Sigmoid colon (tissue), 4 donors: ENCODE data around the gene FLG.

Experiments used
- CTCF ChIP-seq, 4 experiments: fragments of 450-650 bp in 3 of 4; fragments of 200-600 bp in 1 of 4; IDR thresholded peaks; one replicate each; pipeline ENCODE4 v1.5.1; 2016 to 2019; ENCODE audit warnings: antibody characterized with exemption in 4 of 4, mild to moderate bottlenecking in 3 of 4, moderate library complexity in 2 of 4
- EP300 ChIP-seq, 4 donors: sonication (generic); formaldehyde crosslinking; IDR thresholded peaks; one replicate each; pipeline ENCODE4 v1.6.1; 2017; ENCODE audit warnings: antibody characterized with exemption in 4 of 4
- POLR2A ChIP-seq, 2 donors: fragments of 450-650 bp; IDR thresholded peaks; one replicate each; pipeline ENCODE4 v1.6.1; 2016; ENCODE audit warnings: antibody characterized with exemption in 2 of 2, mild to moderate bottlenecking in 2 of 2, moderate library complexity in 2 of 2
- POLR2AphosphoS5 ChIP-seq, 4 donors: sonication (generic); formaldehyde crosslinking; IDR thresholded peaks; one replicate each; pipeline ENCODE4 v1.6.1; 2017; ENCODE audit warnings: antibody characterized with exemption in 4 of 4

- TF ChIP-seq CTCF (IDR thresholded peaks at IDR 0.05) (no peak), EP300 (IDR thresholded peaks at IDR 0.05) (no peak), POLR2A (IDR thresholded peaks at IDR 0.05) (no peak), POLR2AphosphoS5 (IDR thresholded peaks at IDR 0.05) (no peak)
Observed at GRCh38 chr1:152313970-152314369, 11.1 kb downstream of the FLG start.
